ENCODE data around the gene ADAM12.

Gene ADAM12

DNA sequence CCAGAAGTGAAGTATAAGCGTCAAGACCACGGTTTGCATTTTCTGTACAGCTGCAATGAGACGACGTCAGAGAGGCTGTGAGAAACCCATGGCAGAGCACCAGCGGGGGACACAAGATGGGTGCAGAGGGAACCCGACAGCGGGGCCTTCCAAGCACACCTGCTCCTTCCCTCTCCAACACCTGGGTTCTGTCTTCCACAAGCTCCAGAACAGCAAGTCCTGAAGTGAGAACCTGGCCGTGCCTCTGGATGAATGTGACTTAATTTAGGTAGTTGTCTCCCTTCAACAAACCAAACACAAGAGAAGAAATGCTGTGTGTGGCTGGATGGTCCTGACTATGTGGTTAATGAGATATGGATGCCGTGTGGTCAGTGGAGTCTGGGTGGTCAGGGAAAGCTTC is 76.1 kb downstream of the ADAM12 start:
- DNase-seq = no peak

DNA sequence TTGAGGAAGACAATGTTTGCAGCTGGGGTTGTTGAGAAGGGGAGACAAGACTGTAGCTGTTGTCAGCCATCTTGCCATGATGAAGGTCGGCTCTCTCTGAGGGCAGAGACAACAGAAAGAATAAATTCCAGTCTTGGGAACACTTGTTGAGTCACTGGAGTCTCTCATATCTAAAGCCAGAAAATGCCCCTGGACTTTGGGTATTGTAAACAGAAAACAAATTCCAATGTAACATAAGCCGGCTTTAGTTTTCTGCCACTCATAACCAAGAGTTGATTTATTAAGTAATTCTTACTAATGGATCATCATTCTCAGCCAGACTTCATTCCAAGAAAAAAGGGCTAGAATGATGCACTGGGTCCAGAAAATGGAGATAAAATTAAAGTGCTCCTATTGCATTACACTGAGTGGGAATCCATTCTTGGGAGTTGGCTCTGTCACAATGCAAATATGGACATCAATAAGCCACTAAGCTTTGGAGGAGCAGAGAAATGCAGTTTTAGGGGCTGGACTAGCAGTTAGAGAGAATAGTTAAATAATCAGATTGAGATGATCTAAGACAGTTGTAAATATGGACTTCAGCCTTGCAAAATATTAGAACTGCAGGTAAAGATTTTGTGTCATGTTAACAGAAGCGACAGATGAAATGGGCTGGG is 78.9 kb downstream of the ADAM12 start:
- DNase-seq = no peak

DNA sequence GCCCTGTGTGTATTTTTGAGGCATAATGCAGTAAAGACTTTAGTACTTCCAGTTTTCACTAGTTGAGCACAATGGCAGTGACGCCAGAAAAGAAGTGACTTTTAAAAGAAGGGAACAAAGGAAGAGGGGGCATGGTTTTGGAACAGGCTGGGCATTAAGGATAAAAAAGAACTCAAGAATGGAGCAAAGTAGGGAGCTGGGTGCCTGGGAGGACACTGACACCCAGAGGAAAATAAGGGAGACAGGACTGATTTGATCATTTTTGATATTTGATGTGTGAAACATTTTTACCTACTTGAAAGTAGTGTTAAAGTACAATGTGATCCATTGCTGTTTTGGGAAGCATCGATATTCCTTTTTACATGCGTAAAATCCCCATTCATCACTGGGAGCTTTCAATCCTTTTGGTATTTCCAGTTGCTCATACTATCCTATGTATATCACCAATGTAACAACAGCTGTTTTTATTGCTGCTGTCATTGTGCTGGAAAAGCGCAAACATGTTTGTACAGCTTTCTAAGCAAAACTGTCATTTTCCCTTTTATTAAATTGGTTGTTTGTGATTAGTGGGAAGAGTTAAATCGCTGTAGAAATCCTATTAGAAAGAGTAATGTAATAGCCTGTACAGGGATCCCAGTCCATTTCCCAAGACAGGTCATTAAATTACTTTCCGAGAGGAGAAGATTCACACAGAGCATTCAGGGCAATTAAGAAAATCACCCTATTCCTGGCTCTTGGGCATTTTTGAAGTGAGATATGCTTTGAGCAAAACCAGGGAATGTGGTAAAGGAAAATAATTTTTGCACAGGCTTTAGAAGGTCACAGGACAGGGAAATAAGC is 85.2 kb downstream of the ADAM12 start:
- DNase-seq = no peak

DNA sequence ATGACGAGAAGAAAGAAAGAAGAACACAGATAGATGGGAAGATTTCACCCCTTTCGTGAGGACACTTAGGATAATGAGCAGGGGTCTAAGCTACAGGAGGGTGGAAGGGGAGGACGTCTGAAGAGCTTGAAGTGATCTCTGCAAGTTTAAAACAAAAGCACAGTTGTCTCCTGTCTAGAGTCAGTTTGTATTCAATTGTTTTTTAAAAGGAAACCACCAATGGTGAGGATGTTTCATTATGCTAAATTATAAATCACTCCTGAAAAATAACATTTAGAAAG is 85.9 kb downstream of the ADAM12 start:
- DNase-seq = no peak

DNA sequence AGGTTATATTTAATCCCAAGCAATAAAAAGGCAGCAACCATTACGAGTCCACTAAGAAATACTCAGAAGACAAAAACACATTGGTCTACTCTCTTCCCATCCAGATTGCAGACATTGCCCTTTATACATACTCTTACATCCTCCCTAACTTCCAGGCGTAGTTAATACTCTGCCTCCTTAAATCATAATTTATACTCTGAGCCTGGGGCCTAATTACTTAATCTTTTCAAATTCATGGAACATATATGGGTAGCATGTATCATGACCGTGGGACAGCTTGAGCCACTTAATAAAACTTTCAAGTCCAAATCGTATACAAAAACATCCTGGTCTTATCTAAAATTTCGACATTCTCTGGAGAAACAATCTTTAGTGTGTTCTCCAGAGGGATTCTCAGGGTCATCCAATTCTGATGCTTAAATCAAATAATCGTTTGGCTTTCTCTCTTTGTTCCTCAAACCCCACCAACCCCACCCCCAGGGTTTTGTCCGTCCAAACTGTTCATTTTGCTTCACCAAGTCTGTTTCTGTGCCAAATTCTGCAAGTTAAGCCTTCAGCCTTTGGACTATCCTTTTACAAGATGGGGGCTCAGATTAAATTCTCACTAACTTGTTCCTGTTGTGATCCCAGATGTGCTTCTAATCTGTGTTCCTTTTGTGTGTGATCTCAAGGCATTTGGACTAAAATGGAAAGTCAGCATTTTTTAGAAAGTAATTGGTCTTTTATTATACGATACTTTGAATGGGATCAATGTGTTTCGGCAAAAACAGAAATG is 86.4 kb downstream of the ADAM12 start:
- DNase-seq = no peak

DNA sequence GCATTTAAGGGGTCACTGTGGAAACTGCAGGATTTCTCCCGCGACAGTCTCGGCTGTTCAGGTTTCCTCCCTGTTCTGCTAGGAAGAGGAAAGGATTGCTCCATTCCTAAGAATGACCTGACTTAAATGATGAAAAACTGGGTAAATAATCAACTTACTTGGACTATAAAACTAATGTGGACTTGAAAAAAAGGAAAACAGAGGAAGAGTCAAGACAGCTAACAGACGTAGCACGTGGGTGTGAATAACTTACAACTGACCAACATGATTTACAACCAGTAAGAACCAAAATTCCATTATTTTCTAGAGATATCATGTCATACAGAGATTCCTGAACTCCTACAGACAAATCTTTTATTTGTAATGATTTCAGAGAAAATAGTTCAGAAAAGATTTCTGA is 93.8 kb downstream of the ADAM12 start:
- DNase-seq = no peak

DNA sequence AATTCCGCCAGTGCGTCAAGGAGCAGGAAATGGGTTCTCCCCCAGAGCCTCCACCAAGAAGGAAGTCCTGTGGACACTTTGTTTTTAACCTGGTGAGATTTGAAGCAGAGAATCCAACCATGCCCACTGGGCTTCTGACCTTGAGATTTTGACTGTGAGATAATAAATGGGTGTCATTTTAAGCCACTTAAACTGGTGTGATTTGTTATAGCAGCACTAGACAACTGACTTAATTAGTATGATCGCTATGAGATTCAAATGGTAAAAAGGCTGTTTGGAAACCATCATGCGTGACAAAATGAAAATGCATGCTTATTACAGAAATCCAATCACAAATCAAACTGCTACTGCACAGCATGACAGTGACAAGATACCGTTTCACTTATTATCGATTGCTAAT is 98.0 kb downstream of the ADAM12 start:
- DNase-seq = no peak

DNA sequence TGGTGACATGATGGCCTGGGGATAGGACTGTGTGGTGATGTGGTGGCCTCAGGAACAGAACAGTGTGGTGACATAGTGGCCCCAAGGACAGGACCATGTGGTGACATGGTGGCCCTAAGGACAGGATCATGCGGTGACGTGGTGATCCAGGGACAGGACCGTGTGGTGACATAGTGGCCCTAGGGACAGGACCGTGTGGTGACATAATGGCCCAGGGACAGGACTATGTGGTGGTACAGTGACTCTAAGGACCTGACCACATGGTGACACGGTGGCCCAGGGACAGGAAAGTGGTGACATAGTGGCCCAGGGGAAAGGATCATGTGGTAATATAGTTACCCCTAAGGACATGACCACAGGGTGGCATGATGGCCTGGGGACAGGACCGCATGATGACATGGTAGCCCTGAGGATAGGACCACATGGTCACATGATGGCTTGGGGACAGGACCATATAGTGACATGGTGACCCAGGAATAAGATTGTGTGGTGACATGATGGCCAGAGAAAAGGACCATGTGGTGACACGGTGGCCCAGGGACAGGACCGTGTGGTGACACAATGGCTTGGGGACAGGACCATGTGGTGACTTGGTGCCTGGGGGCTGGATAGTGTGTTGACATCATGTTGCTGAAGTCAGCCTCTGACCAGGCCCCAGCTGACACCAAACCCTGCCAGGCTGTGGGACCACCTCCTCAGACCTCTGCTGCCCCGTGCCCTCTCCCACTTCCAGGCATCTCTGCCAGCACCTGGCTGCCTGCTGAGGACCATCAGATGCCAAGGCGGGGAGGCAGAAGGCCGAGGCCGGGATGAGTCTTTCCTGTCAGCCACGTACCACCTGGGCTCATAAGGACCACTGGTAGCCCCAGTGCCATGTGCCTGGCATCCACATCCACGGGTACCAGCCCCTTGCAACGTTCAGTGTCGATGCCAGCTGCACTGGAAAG is 99.5 kb downstream of the ADAM12 start:
- DNase-seq = no peak

DNA sequence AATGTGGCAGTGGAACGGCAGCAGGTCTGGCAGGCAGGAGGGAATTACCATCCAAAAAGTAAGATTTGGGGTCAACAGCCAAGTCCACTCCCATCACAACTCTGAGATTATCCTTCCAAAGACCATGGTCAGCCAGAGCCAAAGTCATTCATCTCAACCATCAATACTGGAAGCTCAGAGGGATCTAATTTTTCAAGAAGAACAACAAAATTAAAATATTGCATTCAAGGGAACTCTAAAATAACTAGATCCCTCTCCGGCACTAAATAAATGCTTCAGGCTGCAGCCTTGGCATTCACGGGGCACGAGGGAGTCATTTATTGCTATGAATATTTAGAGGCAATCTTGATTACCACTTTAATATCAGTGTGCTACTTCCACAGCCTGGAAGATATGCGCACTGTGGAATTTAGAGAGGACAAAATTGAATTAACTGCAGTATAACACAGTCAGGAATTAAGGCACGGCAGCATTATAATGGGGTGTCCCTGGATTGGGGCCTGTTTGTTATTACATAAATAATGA is 102.0 kb downstream of the ADAM12 start:
- DNase-seq = no peak

DNA sequence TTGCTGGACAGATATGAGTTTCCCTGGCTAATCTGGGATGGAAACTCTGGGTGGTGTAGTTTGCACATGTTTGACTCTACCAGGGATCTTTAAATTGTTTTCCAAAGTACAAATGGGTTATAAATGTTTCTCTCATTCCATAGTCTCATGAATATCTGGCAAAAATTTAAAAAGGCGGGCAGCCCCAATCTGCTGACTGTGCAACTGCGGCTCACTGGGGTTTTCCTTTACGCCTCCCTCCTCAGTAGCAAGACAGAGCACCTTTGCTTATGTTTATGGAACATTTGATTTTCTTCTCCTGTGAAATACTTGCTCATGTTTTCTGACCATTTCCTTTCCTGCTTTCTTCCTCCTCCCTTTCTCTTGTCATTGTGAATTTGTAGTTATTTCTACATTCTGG is 105.0 kb downstream of the ADAM12 start:
- no peak for DNase-seq

DNA sequence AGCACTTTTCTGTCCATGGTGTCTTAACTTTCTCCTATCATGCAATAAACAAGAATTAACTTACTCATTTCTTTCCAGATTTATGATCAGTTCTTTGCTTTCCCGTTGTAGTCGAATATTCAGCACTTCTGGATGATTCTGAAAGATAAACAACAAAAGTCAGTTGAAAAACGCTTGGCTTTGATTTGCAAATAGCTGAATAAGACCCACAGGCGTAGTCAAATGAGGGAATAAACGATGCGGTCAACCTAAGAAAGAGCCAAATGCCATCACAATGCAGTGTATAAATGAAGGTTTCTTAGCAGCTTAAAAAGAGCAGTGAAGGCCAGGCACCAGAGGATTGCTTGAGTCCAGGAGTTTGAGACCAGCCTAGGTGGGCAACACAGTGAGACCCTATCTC is 109.4 kb downstream of the ADAM12 start:
- DNase-seq = no peak

DNA sequence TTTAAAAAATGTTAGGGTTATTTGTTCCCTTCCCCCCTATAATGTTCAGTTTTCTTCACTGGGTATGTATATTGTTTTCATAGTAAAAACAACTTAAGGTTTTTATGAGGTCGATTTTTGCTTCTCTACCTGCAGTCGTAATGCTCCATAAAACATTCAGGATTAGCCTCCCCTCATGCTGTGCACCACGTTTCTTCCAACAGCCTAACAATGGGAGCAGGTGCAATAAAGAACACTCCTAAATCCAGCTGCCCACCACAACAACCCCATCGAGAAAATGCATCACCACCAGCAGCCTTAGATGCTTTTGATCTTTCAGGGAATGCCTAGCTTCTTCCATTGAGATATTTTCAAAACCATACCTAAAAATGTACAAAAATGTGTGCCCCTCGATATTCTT is 111.1 kb downstream of the ADAM12 start:
- DNase-seq = no peak

DNA sequence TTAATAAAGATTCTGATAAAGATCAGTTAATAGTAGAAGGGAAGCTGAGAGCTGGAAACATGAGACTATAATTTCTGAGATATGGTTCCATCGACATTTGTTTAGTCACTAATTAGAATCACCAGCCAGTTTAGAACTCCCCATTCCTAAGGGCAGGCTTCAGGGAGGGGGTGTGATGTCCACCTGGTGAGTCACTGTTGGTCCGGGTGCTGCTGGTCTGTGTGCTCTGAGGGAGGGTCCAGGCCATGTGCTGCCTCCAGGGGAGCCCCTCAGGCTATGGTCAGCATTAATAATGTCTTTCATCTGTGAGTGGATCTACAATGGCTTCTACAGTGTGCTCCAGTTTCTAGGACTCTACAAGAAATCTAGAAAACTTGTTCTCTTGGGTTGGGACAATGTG is 115.8 kb downstream of the ADAM12 start:
- no peak for DNase-seq

DNA sequence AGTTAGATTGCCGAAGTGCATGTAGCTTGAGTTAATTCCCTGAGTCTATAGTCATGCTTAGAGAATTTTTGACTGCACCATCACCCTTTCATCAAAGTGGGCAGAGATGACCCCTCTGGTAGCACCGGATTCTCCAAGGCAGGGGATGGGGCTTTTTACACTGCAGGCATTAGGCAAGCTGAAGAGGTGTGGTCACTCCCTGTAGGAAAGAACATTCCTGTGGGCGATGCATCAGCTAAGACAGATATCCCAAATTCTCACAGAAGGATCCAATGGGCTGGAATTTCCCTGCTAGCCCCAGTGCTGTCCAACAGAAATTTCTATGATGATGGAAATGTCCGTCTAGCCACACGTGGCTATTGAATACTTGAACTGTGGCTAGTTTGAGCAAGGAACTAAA is 118.2 kb downstream of the ADAM12 start:
- DNase-seq = no peak

DNA sequence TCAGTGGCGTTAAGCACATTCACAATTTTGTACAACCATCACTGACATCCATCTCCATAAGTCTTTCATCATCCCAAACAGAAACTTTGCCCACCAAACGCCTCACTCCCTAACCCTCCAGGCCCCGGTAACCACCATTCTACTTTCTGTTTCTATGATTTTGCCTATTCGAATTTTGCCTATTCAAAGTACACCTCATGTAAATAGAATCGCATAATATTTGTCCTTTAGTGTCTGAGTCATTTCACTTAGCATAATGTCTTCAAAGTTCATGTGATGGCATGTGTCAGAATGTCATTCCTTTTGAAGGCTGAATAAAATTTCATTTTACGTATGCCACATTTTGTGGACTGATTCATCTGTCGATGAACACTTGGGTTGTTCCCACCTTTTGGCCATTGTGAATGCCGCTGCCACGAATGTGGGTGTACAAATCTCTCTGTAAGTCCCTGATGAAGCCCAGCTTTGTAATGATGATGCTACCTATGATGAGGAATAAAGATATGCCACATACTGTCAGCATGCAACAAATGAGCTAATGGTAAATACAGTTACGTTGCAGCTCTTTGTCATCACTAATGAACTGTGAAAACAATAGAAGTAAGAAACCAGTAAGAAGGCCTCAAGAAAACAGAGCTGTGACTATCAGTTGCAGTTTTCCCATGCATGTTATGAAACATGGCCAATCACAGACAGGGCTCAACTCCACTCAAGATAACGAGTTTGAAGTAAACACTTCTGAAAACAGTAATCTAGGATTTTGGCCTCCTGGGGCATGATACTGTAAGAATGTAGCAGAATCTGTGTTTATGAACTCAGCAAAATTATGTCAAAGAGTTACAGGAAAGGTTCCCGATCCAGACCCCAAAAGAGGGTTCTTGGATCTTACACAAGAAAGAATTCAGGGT is 120.0 kb downstream of the ADAM12 start:
- DNase-seq = no peak

DNA sequence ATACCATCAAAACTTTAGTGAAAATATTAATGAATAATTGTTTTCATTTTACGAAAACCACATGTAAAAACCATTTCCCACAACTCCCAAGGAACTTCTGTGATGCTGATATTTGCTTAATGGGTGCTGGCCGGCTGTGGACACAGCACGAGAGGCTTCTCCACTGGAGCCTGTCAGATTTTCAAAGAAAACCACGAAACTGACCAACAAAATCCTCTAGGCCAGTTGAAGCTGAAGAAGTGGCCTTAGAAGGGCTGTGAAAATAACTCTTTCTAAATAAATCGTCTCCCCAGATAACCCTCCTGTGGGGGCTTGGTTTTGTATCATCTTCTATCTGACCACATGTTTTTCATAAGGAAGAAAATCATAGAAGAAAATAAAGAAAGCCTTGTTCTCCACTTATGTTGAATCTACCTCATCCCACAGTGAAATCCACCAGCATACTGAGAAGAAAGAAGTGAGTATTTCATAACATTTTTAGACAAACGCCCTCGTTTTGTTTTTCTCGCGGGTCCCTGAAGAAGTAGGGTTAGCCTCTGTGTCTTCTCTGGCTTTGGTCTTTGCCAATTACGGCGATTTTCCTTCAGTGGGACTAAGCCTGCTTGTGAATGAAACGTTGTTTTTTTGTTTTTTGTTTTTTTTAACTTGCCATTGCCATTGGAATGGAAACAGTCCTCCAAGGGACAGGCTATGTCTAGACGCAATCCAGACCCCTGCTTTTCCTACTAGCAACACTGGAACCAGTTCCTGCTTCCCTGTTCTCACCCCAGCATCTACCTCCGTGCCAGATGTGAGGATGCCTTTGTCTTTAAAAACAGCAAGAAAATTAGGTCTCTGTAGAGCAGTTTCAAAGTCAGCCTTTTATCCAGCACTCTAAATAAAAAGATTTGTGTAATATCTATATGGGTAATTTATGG is 123.9 kb downstream of the ADAM12 start:
- DNase-seq = no peak

DNA sequence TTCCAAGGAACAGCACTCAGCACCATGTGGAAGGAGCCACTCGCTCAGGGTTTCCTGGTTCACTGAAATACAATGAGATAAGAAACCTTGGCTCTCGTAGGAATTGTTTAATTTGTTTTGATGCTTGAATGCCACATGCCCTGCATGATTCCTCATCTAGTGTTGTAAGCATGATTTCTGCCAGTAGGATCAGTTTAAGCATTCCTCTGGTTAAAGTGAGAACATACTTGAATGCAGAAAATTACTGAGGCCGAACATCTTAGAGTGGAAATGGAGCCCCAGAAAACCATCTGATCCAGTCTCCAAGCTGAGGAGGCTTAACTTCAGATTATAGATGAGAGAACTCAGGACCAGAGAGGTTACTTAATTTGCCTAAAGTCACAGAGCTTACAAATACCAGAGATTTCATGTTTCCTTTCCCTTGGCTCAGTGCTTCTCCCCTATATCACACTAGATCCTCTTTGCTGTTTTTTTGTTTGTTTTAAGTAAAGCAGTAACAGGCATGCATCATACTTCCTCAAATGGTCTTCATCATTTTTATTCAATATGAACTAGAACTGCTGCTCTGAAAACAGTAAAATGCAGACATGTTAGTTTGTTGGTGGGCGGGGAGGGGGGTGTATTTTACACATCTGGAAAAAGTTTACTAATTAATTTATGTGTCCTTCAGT is 125.1 kb downstream of the ADAM12 start:
- no peak for DNase-seq

DNA sequence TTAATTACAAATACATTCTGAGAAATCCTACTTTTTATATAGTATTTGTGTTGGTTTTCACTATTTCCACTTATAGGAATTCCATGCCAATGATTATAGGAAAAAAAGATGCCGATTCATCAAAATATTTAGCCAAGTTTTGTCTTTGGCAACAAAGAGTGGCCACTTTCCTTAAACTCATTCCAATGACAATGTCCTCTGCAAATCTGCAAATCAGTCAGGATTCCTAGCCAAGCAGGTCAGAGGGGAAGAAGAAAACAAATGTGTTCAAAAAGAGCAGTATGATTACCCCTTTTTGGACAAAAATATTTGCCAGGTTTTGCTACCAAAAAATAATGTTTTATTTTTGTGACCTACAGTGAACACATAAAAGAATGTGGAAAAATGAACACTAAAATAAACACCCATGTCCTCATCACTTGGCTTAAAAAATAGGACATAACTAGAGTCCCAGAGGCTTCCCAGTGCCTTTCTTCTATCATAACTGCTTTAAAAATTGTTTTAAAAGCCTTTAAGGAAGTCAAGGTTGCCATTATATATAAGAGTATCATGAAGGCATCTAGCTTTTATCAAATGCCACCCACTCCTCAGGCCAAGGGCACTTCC is 125.9 kb downstream of the ADAM12 start:
- no peak for DNase-seq

DNA sequence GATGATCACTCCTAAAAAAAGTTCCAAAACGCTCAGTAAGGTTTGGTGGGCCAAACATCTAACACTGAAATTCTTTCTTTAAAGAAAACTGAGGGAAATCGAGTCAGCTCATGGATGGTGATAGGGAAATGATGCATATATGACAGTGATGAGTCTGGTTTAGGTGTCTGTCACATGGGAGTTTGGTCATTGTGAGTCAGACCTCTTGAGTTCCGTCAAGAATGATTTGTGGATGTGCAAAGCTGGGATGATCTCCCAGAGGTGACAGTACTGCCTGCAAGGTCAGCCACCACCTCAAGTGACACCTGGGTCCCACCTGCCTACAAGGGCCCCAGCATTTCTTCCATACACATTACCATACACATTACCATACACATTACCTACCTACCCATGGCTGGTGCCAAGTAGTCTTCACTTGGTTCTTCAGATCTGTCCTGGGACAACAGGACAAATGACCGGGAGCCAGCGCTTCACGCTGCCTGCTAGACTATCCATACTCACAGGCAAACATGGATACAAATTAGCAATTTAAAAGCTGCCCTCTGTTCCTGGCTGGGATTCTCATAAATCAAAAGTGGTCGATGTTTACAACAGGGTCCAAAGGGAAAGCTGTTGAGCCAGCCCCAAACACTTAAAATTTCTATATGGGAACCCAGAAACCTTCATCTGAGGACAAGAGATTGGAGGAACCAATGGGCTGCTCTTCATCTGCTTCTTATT is 128.4 kb downstream of the ADAM12 start:
- DNase-seq = no peak

Measured in activated T-cell treated with anti-CD3 and anti-CD28 coated beads for 4 hours (primary cell).